COR-L47 (cell line): Measurements from ENCODE around the gene SGCA.

Experiments
- DNase-seq: peaks from one replicate; lab custom pipeline; 2025; lab: John Stamatoyannopoulos, UW

Gene SGCA

DNA sequence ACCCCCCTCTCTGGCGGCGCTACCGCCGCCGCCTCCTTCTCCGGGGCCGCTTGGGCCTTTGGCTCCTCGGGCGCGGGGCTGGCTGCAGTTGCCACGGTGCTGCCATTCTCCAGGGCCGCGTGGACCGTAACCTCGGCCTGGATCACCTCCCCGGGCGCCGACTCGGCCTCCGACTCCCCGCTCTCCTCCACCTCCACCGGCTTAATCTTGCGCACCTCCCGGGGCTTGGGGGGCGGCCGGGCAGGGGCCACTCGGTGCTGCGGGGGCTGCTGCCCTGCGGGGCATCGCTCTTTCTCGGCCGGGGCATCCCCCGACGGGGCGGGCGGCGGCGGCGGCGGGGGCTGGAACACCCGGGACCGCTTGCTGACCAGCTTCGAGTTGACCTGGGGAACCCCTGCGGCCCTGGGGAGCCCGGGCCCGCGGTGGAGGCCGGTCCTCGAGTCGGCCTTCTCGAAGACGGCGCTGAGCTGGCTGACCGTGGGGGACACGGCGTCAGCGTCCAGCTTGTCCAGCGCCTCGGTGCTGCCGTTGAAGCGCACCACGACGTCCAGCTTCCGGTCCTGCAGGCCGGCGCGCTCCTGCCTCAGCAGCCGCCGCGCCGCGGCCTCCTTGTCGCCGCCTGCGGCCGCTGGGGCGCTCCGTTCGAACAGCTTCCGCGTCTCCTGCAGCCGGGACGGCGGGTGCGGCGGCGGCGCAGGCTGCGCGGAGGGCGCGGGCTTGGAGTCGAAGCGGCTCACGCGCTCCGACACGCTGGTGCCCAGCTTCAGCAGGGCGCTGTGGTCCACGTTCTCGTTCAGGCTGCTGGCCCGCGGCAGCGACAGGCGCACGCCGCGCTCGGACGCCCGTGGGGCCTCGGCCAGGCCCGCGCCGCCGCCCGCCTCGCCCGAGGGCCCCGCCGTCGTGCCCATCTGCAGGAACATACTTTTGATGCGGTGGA lies 16.1 kb upstream of the SGCA start:
- peak; percentile 39 for DNase-seq

DNA sequence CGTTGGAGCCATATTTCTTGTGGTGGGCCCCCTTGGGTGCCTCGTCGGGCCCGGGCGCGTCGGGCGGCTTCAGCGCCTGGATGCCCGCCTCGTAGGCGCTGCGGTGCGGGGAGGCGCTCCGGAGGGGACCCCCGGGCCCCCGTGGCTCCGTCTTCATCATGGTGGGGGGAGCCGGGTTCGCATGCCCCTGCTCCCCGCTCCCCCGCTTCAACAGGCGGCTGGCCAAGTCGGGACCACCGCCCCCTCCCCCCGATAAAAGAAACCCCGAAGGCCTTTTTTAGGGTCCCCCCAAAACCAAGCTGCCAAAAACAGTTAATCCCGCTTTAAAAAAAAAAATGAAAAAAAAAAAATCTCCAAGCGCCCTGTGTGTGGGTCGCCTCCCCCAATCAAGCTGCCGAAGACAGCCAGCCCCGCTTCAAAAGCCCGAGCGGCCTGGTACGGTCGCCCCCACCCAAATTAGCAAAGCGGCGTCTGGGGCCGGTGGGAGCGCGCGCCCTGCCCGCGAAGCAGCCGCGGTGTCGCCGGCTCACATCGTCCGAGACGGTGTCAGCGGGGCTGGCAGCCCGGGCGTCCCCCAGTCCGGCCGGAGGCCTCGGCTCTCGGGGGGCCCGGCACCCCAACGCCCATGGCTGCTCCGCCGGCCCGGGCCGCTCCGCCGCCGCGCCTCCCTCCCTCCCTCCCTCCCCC lies 15.3 kb upstream of the SGCA start, which contains the start of gene PPP1R9B:
Gene PPP1R9B (minus strand): TSS at position 324 of the 687 bp plus-strand sequence. CDS start 164 bp downstream, at position 160.
- DNase-seq, result no peak

DNA sequence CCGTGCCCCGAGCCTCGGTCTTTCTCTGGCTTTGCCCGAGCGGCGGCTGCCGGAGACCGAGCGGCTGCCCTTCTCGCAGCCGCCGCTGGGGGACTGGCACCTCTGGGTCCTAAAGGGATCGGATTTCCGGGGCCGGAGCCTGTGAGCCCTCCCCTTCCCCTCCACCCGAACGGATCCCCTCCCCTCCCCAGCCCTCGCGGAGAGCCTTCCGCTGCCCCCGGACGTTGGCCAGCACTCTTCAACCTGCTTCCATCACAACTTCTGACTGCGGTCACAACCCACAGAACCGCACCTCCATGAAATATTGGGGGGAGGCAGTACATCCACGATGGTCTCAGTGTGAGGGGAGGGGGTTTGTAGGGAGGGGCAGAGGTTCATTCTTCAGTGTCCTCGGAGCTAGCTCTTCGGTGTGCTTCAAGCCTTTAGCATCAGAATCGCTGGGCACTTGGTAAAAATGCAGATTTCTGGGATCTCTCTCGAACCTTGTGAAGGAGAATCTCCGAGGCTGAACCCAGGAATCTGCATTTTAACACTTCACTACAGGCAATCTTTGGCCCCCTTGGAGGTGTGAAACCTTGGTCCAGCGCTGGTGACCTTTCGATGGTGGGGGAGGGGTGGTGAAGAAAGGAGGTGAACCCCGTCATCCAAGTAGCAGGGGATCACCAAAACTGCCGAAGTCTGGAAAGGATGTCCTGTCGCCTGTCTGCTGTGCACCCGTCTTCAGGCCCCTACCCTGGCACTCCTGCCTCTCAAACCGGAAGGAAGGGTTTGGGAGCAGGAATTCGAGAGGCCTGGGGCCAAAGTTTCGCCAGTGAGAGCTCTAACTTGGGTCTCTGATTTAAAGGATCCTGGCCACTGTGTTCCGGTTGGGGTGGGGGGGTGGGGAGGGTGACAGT lies 14.5 kb upstream of the SGCA start:
- DNase-seq, result peak; percentile 90

DNA sequence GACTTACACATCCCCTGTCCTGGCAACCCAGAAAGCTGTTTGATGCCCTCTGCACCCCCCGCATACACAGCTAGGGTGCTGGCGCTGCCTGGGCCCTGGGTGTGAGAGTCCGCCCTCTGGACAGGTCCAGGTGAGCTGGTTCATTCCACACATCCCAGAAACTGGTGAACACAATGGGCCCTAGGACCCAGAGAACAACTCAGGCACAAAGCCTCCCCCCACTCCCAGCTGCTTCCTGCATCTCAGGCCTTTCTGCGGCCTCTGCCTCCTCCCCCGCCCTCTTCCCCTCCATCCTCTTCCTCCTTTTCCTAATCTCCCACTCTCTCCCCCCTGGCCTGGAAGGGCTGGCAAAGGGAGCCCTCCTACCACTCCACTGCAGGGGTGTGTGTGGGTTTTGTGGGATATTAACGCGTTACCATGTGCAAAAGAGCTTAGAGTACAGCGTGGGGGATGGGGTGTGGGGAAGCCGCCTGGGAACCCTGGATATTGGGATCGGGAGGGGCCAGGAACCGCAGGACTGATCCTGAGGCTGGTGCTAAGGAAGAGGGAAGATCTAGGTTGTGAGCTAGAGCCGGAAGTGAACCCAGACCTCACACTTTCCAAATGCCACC lies 13.8 kb upstream of the SGCA start:
- DNase-seq, result peak; percentile 84

DNA sequence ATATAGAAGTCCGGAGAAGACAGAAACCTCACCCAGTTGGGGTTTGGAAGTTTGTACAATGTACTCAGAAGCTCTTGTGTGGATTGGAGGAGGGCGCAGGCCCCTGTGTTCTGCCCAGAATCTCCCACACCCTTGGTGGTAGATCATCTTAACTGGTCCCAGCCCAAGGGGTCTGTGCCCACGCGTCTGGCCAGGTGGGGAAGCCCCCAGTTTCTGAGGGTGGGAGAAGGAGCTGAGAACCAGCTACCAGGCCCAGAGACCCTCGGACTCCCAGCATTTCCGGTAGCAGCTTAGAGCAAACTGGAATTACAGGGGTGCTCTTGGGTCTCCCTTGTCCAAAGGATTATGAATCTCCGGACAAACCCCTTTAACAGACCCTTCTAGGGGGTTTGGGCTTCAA lies 13.1 kb upstream of the SGCA start:
- DNase-seq, result no peak

DNA sequence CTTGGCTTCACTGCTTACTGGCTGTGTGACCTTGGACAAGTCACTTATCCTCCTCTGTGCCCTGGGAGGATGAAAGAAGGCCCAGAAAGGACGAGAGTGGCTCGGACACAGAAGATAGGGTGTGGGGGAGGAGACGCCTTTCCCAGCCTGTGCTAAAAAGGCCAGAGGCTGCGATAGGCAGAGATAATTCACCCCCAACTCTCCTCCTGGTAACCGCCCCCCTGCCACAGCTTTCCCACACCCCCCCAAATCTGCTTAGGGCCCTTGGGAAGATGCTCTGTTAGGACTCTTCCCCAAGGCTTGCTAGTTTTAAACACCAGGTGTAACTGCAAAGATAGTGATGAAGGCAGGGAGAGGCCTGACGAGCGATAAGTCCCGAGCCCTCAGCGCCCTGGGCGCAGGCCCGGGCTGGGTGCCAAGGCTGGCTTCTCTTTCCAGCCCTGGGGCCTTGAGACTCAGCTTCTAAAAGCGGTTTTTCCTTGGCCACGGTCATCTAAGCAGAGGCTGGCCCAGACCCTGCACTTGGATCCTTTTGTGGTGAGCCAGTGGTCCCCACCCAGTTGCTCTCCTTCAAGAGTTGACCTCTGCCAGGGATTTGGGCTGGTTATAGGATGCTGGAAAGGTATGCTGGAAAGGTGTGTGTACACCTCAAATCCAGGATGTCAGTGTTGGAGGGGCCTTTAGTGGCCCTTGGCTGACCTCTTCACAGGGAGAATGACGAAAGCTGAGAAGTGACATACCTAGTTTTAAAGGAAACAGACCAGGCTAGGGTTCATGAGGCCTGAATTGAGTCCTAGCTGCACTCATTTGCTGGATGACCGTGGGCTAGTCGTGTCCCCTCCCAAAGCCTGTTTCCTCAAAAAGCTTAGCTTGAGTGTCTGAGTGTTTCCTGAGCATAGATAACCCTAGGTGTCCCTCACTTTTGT lies 11.9 kb upstream of the SGCA start:
- DNase-seq, result no peak

DNA sequence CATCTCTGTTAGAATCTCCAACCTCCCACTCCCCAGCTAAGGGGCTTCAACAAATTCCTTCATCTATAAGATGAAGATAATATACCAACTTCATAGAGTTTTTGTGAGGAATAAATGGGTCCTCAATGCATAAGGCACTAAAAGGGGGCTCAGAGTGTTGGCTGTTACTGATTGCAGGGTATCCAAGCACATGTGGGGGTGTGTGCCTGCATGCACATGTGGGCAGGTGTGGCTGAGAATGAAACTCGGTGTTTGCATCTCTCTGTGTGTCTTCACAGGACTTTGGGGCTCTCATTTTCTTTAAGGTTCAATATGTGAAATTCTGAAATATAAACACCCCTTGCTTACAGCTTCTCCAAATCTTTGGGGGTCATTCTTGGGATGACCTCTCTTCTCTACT lies 11.2 kb upstream of the SGCA start:
- DNase-seq, result no peak

DNA sequence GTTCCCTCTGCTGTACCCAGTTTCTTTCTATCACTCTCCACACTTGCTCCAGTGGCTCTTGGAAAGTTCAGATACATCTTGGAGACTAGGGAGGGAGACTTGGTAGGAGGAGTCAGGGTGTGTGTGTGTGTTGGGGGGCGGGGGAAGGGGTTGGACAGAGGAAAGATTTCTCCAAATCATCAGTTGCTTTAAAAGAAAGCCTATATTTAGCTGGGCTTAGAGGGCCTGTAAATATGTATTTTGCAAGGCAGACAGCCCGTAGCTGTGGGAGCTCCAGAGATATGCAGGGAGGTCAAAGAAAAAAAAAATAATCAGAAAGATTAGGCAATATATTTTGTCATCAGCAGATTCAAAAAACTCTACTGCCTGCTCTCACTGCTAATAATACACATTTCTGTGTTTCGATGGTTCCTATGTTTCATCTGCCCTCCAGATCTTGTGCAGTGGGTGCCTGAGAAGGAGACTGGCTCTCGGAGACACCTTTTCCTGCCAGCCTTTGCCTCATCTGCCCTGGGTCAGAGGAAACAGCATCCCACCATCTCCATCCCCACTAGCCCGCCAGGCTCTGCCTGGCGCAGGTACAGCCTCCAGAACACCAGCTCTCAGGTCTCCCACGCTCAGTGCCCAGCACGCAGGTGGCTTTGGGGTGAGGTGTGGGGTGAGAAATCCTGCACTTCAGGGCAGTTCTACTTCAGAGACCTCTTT lies 10.5 kb upstream of the SGCA start:
- no peak for DNase-seq

DNA sequence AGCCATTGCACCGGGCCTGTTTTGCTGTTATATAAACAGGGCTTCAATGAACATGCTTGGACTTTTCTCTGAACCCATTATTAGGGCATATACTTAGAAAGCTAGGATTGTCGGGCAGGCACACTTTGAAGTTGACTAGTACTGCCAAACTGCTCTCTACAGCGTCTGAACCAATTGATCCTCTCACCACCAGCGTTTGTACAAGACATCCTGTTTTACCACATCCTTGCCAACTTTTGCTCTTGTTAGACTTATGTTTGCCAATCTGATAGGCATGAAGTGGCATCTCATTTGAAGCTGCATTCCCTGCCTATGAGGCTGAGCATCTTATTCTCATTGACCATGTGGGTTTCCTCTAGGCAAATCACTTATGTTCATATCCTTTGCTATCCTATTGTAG lies 7.9 kb upstream of the SGCA start:
- DNase-seq, result no peak

DNA sequence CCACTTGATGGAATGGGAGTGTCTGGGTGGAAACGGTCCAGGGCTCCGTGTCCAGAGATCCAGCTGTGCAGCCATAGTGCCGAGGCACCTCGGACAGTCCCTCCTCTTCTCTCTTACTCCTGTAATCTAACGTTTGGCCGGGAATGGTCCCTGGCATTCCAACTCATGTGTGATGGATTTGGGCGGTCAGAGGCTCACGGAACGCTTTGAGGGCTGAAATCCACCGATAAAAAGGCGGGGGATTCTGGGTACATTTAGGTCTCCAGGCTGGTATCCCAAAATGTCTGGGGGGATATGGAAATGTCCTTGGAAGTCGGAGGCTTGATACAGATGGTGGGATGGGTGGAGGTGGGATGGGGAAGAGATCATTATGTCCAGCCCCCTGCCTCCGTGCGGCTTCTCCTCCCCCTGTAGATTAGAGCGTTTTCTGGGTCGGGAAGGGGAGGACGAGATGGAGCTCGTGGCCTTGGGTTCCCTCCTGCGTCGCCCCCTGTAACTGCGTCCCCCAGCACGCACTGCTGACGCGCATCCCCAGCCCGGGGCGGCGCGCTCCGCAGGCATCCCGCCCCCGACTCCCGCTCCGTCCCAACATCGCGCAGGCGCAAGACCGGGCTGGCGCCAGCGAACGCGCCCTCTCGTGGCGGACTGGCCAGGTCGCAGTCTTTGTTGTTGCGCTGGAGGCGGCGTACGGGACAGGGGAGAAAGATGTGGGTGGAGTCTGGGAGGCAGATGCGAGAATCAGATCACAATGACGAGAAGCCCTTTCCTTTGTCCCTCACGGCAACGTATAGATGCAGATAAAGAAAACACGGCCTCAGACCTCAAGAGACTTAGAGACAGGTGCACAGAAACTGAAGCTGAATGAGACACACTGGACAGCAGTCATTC lies 4.5 kb upstream of the SGCA start:
- peak; percentile 87 for DNase-seq

DNA sequence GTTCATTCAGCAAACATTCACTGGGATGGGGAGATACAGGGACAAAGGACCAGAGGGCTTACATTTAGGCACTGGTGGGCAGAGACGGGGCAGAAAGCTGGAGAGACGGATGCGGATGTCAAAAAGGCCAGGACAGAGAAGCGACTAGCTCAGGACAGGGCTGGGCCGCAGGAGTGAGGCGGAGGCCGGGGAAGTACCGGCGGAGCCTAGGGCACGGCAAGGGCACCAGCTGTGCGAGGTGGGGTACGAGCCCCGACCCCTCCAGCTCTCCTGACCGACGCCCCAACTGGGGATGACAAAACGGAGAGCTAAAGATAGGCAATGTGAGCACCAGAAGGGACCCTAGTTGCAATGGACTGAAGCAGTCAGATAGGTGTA lies 3.9 kb upstream of the SGCA start:
- no peak for DNase-seq

DNA sequence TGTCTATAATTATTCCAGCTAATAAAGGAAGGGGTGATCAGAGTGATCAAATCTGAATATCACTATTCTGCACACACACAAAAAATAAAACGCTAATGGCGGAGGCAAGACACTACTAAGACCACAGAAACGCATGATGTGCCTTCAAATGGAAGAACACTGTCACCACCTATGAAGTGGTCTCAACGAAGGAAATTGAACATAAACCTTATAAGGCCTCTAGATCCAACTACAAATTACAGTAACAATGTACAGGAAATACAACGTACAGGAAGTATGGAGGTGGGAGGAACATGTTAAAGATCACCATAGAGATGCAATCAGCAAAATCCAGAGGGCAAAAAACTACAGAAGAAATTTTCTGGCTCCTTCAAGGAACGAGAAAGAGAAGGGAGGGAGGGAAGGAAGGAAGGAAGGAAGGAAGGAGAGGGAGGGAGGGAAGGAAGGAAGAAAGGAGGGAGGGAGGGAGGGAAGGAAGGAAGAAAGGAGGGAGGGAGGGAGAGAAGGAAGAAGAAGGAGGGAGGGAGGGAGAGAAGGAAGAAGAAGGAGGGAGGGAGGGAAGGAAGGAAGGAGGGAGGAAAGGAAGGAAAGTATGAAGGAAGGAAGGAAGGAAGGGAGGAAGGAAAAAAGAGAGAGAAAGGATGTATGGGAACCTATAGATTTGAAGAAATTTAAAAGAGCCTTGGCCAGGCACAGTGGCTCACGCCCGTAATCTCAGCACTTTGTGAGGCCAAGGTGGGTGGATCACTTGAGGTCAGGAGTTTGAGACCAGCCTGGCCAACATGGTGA lies 3.1 kb upstream of the SGCA start:
- no peak for DNase-seq

DNA sequence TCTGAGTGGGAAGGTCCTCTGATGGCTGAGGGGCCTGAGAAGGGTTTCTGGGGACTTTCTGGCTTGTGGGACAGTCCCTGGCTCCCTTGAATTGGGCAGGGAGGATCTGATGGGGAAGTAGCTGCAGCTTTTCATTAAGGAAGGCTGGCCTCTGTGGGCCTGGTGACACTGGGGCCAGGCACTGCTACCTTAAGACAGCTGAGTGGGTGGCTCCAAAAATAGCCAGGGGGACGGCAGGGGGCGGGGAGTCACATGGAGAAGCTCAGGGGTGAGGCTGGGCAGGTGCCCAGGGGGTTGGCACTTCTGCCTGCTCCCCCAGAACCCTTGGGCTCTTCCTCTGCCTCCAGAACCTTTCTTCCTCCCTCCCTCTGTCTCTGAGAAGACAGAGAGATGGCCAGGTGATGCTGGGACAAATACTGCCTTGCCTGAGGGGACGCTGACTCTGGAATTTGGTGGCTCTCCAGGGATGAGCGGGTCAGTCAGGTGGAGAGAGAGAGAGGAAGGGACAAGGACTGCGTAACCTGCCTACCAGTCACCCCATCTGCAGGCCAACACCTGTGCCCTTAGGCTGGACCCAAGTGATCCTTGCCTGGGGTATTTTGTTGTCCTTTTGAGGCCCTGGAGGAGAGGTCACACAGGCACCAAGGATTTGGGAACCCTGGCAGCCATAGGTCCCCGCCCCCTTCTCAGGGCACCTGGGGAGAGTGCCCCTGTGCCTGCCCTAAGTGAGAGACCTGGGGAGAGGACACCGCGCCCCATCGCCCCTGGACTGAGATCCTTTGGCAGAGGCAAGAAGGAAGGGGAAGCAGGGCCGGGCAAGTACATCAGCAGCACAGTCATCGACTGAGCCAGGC lies 1.7 kb upstream of the SGCA start:
- DNase-seq, result no peak

DNA sequence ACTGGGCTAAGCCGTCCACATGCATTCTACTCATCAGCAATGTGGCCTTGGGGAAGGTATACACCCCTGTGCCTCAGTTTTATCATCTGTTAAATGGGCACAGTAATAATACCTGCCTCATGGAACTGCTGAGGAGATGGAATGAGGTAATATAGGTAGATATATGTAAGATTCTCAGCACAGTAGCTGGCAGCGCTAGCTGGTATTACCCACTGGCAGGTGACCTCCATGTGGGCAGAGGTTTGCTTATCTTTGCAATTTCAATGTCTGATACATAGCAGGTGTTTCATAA lies 1.2 kb upstream of the SGCA start:
- DNase-seq, result no peak

DNA sequence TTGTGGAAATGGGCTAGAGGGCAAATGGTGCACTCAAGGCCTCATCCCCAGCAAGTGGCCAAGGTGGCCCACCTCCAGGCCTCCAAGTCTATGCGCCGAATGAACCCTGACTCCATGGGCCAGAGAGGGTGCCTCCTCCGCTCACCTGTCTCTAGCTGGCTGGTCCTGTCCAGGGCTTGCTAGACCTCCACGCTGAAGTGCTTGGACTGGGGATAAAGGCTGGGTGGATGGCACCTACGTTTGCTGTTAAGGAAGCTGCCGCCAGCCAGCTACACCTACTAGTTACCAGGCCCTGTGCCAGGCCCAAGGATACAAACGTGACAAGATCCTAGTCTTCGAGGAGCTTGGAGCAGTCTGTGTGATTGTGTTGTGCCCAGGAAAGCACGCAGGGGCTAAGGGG lies 739 bp upstream of the SGCA start:
- DNase-seq, result no peak

DNA sequence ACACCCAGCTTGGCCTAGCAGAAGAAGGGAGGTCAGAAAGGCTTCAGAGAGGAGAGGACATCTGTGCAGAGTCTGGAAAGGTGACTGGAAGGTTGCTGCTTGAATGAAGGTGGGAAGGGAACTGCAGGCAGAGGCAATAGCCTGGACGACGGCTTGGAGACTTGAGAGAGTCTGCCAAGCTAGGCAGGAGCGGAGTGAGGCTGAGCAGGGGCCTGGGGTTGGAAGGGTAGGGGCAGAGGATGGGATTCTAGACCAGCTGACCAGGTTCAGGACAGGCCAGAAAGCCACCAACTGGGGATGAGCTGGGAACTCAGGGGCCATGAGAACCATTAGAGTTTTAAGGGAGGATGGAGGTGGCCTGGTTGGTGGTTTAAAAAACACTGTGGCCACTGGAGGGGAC lies 339 bp upstream of the SGCA start:
- no peak for DNase-seq

DNA sequence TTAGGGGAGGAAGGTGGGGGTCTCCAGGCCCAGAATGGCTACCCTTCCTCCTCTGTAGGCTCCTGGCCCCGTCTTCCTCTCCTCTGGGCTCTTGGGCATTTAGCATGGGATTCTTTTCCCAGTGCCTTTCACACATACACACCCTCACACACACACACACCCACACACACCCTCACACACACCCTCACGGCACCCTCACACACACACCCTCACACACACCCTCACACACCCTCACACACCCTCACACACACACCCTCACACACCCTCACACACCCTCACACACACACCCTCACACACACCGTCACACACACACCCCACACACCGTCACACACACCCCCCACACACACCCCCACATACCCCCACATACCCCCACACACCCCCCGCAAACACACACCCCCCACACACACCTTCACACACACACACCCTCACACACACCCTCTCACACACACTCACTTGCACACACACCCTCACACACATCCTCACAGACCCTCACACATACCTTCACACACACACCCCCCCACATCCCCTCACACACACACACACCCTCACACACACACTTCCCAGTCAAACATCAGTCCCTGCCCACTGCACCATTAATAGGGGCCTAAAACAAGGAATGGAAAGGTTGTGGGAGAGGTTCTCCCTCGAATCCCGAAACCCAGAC lies 845 bp downstream of the SGCA start:
- no peak for DNase-seq
